CD14-positive monocyte (primary cell): ENCODE results near the gene DOHH. TPM values are rescaled to one million over a fixed set of nuclear protein-coding genes. Genes with fewer than 3 reads are reported as not detected.
A peak's percentile ranks its signal among the peaks of the same experiment; 100 is the strongest.

Experiments used
- DNase-seq, 3 donors: peaks; one replicate each; pipeline ENCODE4 v3.0.0-alpha.2; 2011 to 2022
- H2AFZ ChIP-seq: 2 replicates; pipeline ENCODE4 v1.6.0; 2012; ENCODE audit warnings: mild to moderate bottlenecking, low read depth, low read length, inconsistent platforms; ENCODE audit not compliant: insufficient read depth, poor library complexity, severe bottlenecking
- H3K27ac ChIP-seq, 2 donors: 1 replicate in 1 of 2; 2 replicates in 1 of 2; pipeline ENCODE4 v1.5.1; 2012 to 2013; ENCODE audit warnings: low read length in 2 of 2, control low read depth in 1 of 2, inconsistent platforms in 1 of 2, low read depth in 1 of 2, mild to moderate bottlenecking in 1 of 2
- H3K27me3 ChIP-seq, 2 donors: one replicate each; pipeline versions ENCODE4 v1.6.0 to v1.6.1; 2011 to 2013; ENCODE audit warnings: low read length in 2 of 2; ENCODE audit not compliant: control insufficient read depth in 2 of 2, insufficient read depth in 2 of 2
- H3K36me3 ChIP-seq, 2 donors: replicated peaks in 1 of 2; 1 replicate in 1 of 2; 2 replicates in 1 of 2; pipeline versions ENCODE4 v1.5.1 to v1.6.1; 2012 to 2013; ENCODE audit warnings: low read length in 2 of 2, control low read depth in 1 of 2, inconsistent platforms in 1 of 2, mild to moderate bottlenecking in 1 of 2; ENCODE audit not compliant: insufficient read depth in 2 of 2, control insufficient read depth in 1 of 2
- H3K4me1 ChIP-seq, 2 donors: 1 replicate in 1 of 2; 2 replicates in 1 of 2; pipeline versions ENCODE4 v1.5.1 to v1.6.1; 2012 to 2013; ENCODE audit warnings: low read length in 2 of 2, control low read depth in 1 of 2, inconsistent platforms in 1 of 2, mild to moderate bottlenecking in 1 of 2, moderate library complexity in 1 of 2; ENCODE audit not compliant: insufficient read depth in 2 of 2, control insufficient read depth in 1 of 2
- H3K4me2 ChIP-seq: replicated peaks from 2 replicates; pipeline ENCODE3; 2012; ENCODE audit warnings: low read length, moderate library complexity, mild to moderate bottlenecking; ENCODE audit not compliant: poor library complexity, severe bottlenecking; ENCODE audit errors: extremely low read depth
- H3K4me3 ChIP-seq, 3 experiments: fragments of 200-600 bp in 1 of 3; sonication (generic) in 1 of 3; replicated peaks in 1 of 3; 1 replicate in 2 of 3; 2 replicates in 1 of 3; pipeline ENCODE4 v1.5.1; 2011 to 2013; ENCODE audit warnings: low read length in 3 of 3, mild to moderate bottlenecking in 3 of 3, control low read depth in 2 of 3, low read depth in 2 of 3, inconsistent platforms in 1 of 3, moderate library complexity in 1 of 3
- H3K79me2 ChIP-seq: 2 replicates; pipeline ENCODE4 v1.6.0; 2012; ENCODE audit warnings: mild to moderate bottlenecking, control low read depth, inconsistent platforms, low read length, moderate library complexity; ENCODE audit not compliant: insufficient read depth
- H3K9ac ChIP-seq: 2 replicates; pipeline ENCODE4 v1.6.0; 2017; ENCODE audit warnings: low read length, mild to moderate bottlenecking; ENCODE audit not compliant: insufficient read depth, poor library complexity, severe bottlenecking
- H3K9me3 ChIP-seq, 2 donors: replicated peaks in 1 of 2; 1 replicate in 1 of 2; 2 replicates in 1 of 2; pipeline versions ENCODE4 v1.5.1 to v1.6.1; 2012 to 2013; ENCODE audit warnings: low read length in 2 of 2, control low read depth in 1 of 2; ENCODE audit not compliant: control insufficient read depth in 1 of 2, insufficient read depth in 1 of 2
- H4K20me1 ChIP-seq: 2 replicates; pipeline ENCODE4 v1.6.0; 2012; ENCODE audit warnings: mild to moderate bottlenecking, low read length, control low read depth, moderate library complexity; ENCODE audit not compliant: insufficient read depth
- H3K27ac Mint-ChIP-seq, 7 donors: one replicate each; pipeline ENCODE4 v1.8.0; 2020; ENCODE audit warnings: mild to moderate bottlenecking in 7 of 7, mixed read lengths in 7 of 7, moderate library complexity in 6 of 7, inconsistent platforms in 2 of 7
- H3K27me3 Mint-ChIP-seq, 3 donors: one replicate each; pipeline ENCODE4 v1.8.0; 2021 to 2022; ENCODE audit warnings: low read depth in 3 of 3, mild to moderate bottlenecking in 3 of 3, mixed read lengths in 3 of 3, moderate library complexity in 3 of 3, inconsistent platforms in 1 of 3
- H3K36me3 Mint-ChIP-seq, 2 donors: one replicate each; pipeline ENCODE4 v1.8.0; 2020; ENCODE audit warnings: mixed read lengths in 2 of 2, inconsistent platforms in 1 of 2, mild to moderate bottlenecking in 1 of 2
- H3K4me1 Mint-ChIP-seq: one replicate; pipeline ENCODE4 v1.8.0; 2020; ENCODE audit warnings: mild to moderate bottlenecking, mixed read lengths
- H3K4me3 Mint-ChIP-seq, 2 donors: one replicate each; pipeline ENCODE4 v1.8.0; 2020; ENCODE audit warnings: mild to moderate bottlenecking in 2 of 2, mixed read lengths in 2 of 2, moderate library complexity in 1 of 2
- H3K9me3 Mint-ChIP-seq, 7 donors: one replicate each; pipeline ENCODE4 v1.8.0; 2020 to 2022; ENCODE audit warnings: mixed read lengths in 7 of 7, mild to moderate bottlenecking in 6 of 7, moderate library complexity in 6 of 7, inconsistent platforms in 2 of 7
- CTCF ChIP-seq: fragments of 200-600 bp; IDR thresholded peaks from one replicate; pipeline ENCODE4 v1.8.0; 2022; ENCODE audit warnings: antibody characterized with exemption, mild to moderate bottlenecking
- WGBS: methylation state at CpG from one replicate; pipeline ENCODE4 v1.1.5; 2013; ENCODE audit warnings: missing lambda C conversion rate; ENCODE audit not compliant: insufficient coverage; 5-methylcytosine and 5-hydroxymethylcytosine counted together
- intact Hi-C, 2 donors: fragments of 100-400 bp; cut with micrococcal nuclease; formaldehyde crosslinking; loops; one replicate each; pipeline versions ENCODE4 v1.15.0 to v1.15.1; 2023
- polyA plus RNA-seq, 3 donors: library from polyadenylated mRNA; depleted of rRNA in 1 of 3; unstranded in 2 of 3; stranded (reverse) in 1 of 3; fragments of 300-500 nt in 2 of 3; fragments of >200 nt in 1 of 3; fragmentation: Illumina TruSeq in 2 of 3; gene quantifications; 1 replicate in 2 of 3; 2 replicates in 1 of 3; pipeline ENCODE4 v1.2.3, GENCODE V29; 2012 to 2021

DOHH gene
- polyA plus RNA-seq, 3 donors, result 3.7 to 4.2 (median 4.1) TPM

- H3K36me3 Mint-ChIP-seq, result no peaks in the 10 kb centered on the region
- intact Hi-C loops, result no loop called here
- peaks cover 9 to 18% of the 10 kb centered on the region in 2 donors for H3K4me1 ChIP-seq
- peak overlapping the region in 3 of 7 donors; percentile 40 to 84 (median 67) for H3K27ac Mint-ChIP-seq
- no peaks in the 10 kb centered on the region for H4K20me1 ChIP-seq
- peak overlapping the region in 1 of 3 experiments; percentile 56 for H3K4me3 ChIP-seq
- H3K9me3 Mint-ChIP-seq, result peaks cover 0 to 6% (median 0%) of the 10 kb centered on the region in 7 donors
- H3K4me2 ChIP-seq, result peak overlapping the region; percentile 57
- peak in 1 of 3 donors; percentile 12 for DNase-seq
- peaks cover 17% of the 10 kb centered on the region for H3K4me1 Mint-ChIP-seq
- no peaks in the 10 kb centered on the region for H3K27me3 ChIP-seq
- no peaks in the 10 kb centered on the region for H3K36me3 ChIP-seq
- no peak for TF ChIP-seq CTCF
- no peaks in the 10 kb centered on the region for H3K79me2 ChIP-seq
- peak overlapping the region; percentile 61 to 66 for H3K4me3 Mint-ChIP-seq
- H3K9ac ChIP-seq, result no peak overlapping the region
- H3K9me3 ChIP-seq, result no peaks in the 10 kb centered on the region
- H3K27me3 Mint-ChIP-seq, result peaks cover 2 to 15% (median 14%) of the 10 kb centered on the region in 3 donors
- WGBS, result 0% methylated on average over 14 of the region's 27 CpGs
- H3K27ac ChIP-seq, result no peak overlapping the region
- H2AFZ ChIP-seq, result peak overlapping the region; percentile 62
Measured at GRCh38 chr19:3478409-3479176, 21.9 kb downstream of the DOHH start.

DNA sequence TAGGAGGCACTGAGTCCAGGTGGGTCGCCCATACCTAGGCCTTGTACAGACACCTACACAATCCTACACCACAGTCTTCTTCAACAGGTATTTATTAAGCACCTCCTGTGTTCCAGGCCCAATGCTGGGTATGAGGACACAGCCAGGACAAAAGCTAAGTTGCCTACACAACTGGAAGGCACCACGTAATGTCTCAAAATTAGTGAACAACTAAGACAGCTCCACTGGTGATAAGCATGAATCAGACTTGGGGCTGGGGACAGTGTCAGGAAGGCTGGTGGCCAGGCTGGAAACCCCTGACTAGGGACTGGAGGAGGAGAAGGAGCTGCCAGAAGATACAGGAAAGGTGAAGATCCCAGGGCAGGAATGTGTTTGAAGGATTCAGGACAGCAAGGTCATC lies 22.5 kb downstream of the DOHH start:
- peaks cover 9 to 18% of the 10 kb centered on the region in 2 donors for H3K4me1 ChIP-seq
- no peak overlapping the region for H3K4me2 ChIP-seq
- peaks cover 17% of the 10 kb centered on the region for H3K4me1 Mint-ChIP-seq
- H3K4me3 ChIP-seq, result no peak overlapping the region
- no peaks in the 10 kb centered on the region for H4K20me1 ChIP-seq
- WGBS, result 100% methylated on average over 1 of the region's 2 CpGs
- peaks cover 0 to 6% (median 0%) of the 10 kb centered on the region in 7 donors for H3K9me3 Mint-ChIP-seq
- TF ChIP-seq CTCF, result no peak
- H3K36me3 Mint-ChIP-seq, result no peaks in the 10 kb centered on the region
- peaks cover 2 to 15% (median 14%) of the 10 kb centered on the region in 3 donors for H3K27me3 Mint-ChIP-seq
- H3K36me3 ChIP-seq, result no peaks in the 10 kb centered on the region
- H2AFZ ChIP-seq, result no peak overlapping the region
- H3K27me3 ChIP-seq, result no peaks in the 10 kb centered on the region
- H3K9ac ChIP-seq, result no peak overlapping the region
- DNase-seq, result no peak
- H3K4me3 Mint-ChIP-seq, result peak overlapping the region in 1 of 2 donors; percentile 5
- H3K79me2 ChIP-seq, result no peaks in the 10 kb centered on the region
- intact Hi-C loops, result no loop called here
- H3K9me3 ChIP-seq, result no peaks in the 10 kb centered on the region
- no peak overlapping the region for H3K27ac ChIP-seq
- H3K27ac Mint-ChIP-seq, result peak overlapping the region in 1 of 7 donors; percentile 67
